Tibial nerve (tissue), 4 donors: Measurements from ENCODE around the gene PAPPA.

Experiments used
- EP300 ChIP-seq, 2 donors: sonication (generic); formaldehyde crosslinking; IDR thresholded peaks; one replicate each; pipeline ENCODE4 v1.6.1; 2017; ENCODE audit warnings: antibody characterized with exemption in 2 of 2, mild to moderate bottlenecking in 1 of 2
- POLR2A ChIP-seq, 2 donors: fragments of 450-650 bp; IDR thresholded peaks; one replicate each; pipeline ENCODE4 v1.6.1; 2017; ENCODE audit warnings: antibody characterized with exemption in 2 of 2, mild to moderate bottlenecking in 2 of 2, moderate library complexity in 2 of 2
- TF ChIP-seq, protein P1 (sequence below), 5 experiments: fragments of 200-600 bp in 3 of 5; fragments of 450-650 bp in 2 of 5; sonication (generic) in 3 of 5; IDR thresholded peaks; one replicate each; pipeline ENCODE4 v1.5.1; 2016 to 2019; ENCODE audit warnings: antibody characterized with exemption in 5 of 5, mild to moderate bottlenecking in 3 of 5, moderate library complexity in 2 of 5

DNA sequence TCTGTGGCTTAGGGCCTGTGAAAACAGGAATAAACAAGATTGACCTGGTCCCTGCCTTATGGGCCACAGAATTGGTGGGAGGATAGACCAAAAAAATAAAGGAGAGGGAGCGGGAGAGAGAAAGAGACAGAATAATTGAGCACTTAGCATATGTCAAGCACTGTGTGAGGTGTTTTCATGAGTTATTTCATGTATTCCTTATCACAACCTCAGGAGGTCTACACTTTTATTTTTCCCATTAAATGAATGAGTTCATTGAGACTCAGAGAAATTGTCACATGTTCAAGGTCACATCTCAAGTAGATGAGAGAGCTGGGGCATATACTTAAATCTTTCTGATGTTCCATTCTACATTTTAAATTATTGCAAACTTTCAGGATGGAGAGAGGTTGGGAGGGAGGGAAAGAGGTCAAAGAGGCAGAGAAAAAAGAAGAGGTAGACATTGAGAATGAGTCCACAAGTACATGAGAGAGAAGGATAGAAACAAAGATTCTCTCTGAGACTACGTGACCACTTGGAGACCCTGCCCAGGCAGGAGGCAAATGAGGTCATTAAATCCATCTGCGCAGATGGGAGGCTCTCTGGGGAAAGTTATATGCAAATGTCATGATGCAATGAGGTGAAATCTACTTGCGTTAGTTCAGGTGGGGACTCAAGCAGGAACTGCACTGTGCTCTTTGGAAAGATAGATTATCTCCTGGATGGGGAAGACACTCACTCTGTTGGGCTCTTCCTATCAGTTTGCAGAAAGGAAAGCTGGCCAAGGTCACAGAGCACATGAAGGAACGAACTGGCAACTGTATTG lies 241.5 kb downstream of the PAPPA start:
- TF ChIP-seq, protein P1, sequence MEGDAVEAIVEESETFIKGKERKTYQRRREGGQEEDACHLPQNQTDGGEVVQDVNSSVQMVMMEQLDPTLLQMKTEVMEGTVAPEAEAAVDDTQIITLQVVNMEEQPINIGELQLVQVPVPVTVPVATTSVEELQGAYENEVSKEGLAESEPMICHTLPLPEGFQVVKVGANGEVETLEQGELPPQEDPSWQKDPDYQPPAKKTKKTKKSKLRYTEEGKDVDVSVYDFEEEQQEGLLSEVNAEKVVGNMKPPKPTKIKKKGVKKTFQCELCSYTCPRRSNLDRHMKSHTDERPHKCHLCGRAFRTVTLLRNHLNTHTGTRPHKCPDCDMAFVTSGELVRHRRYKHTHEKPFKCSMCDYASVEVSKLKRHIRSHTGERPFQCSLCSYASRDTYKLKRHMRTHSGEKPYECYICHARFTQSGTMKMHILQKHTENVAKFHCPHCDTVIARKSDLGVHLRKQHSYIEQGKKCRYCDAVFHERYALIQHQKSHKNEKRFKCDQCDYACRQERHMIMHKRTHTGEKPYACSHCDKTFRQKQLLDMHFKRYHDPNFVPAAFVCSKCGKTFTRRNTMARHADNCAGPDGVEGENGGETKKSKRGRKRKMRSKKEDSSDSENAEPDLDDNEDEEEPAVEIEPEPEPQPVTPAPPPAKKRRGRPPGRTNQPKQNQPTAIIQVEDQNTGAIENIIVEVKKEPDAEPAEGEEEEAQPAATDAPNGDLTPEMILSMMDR (IDR thresholded peaks at IDR 0.05): no peak
- TF ChIP-seq POLR2A (IDR thresholded peaks at IDR 0.05) (no peak), EP300 (IDR thresholded peaks at IDR 0.05) (no peak)
